ENCODE measurements around the gene TBX4.
"Not testable (repeated sequence)": the region's sequence is repeated elsewhere in the genome, so short reads cannot be mapped to it uniquely, and the experiment has no call there.

Gene TBX4

GRCh38 chr17:61505846-61506627, 53.8 kb downstream of the TBX4 start:
- DNase-seq (ENCODE audit: low read depth): no peak
- H3K4me3 ChIP-seq (ENCODE audit: low read depth, low read length): no peak overlapping the region

GRCh38 chr17:61507383-61508066, 55.3 kb downstream of the TBX4 start:
- no peak overlapping the region for H3K4me3 ChIP-seq (ENCODE audit: low read depth, low read length)
- DNase-seq (ENCODE audit: low read depth): no peak

GRCh38 chr17:61508912-61509311, 56.7 kb downstream of the TBX4 start:
- no peak for DNase-seq (ENCODE audit: low read depth)

GRCh38 chr17:61509454-61509853, 57.2 kb downstream of the TBX4 start:
- not testable (repeated sequence) for H3K4me3 ChIP-seq (ENCODE audit: low read depth, low read length); DNase-seq (ENCODE audit: low read depth)

More at GRCh38 chr17:61508912-61509311, 56.7 kb downstream of the TBX4 start:
- H3K4me3 ChIP-seq (ENCODE audit: low read depth, low read length): no peak overlapping the region

GRCh38 chr17:61510237-61510636, 58.0 kb downstream of the TBX4 start:
- H3K4me3 ChIP-seq (ENCODE audit: low read depth, low read length): no peak overlapping the region
- DNase-seq (ENCODE audit: low read depth): no peak

- no peak for DNase-seq (ENCODE audit: low read depth)
- H3K4me3 ChIP-seq (ENCODE audit: low read depth, low read length): no peak overlapping the region
Measured at GRCh38 chr17:61510991-61511390, 58.8 kb downstream of the TBX4 start.

GRCh38 chr17:61511480-61512182, 59.4 kb downstream of the TBX4 start:
- DNase-seq (ENCODE audit: low read depth): no peak
- H3K4me3 ChIP-seq (ENCODE audit: low read depth, low read length): no peak overlapping the region

GRCh38 chr17:61514491-61514890, 62.3 kb downstream of the TBX4 start:
- no peak for DNase-seq (ENCODE audit: low read depth)
- H3K4me3 ChIP-seq (ENCODE audit: low read depth, low read length): no peak overlapping the region

- no peak overlapping the region for H3K4me3 ChIP-seq (ENCODE audit: low read depth, low read length)
- DNase-seq (ENCODE audit: low read depth): no peak
Measured at GRCh38 chr17:61517265-61517664, 65.0 kb downstream of the TBX4 start.

GRCh38 chr17:61517843-61518606, 65.8 kb downstream of the TBX4 start:
- no peak for DNase-seq (ENCODE audit: low read depth)
- H3K4me3 ChIP-seq (ENCODE audit: low read depth, low read length): no peak overlapping the region

- no peak overlapping the region for H3K4me3 ChIP-seq (ENCODE audit: low read depth, low read length)
- DNase-seq (ENCODE audit: low read depth): no peak
Measured at GRCh38 chr17:61519139-61519538, 66.9 kb downstream of the TBX4 start.

GRCh38 chr17:61519754-61520440, 67.7 kb downstream of the TBX4 start:
- DNase-seq (ENCODE audit: low read depth): no peak
- H3K4me3 ChIP-seq (ENCODE audit: low read depth, low read length): no peak overlapping the region

GRCh38 chr17:61520897-61521296, 68.7 kb downstream of the TBX4 start:
- H3K4me3 ChIP-seq (ENCODE audit: low read depth, low read length): no peak overlapping the region
- DNase-seq (ENCODE audit: low read depth): no peak

GRCh38 chr17:61522088-61522487, 69.9 kb downstream of the TBX4 start:
- H3K4me3 ChIP-seq (ENCODE audit: low read depth, low read length): no peak overlapping the region
- no peak for DNase-seq (ENCODE audit: low read depth)

GRCh38 chr17:61524319-61524718, 72.1 kb downstream of the TBX4 start:
- H3K4me3 ChIP-seq (ENCODE audit: low read depth, low read length): no peak overlapping the region
- DNase-seq (ENCODE audit: low read depth): no peak

- not testable (repeated sequence) for DNase-seq (ENCODE audit: low read depth); H3K4me3 ChIP-seq (ENCODE audit: low read depth, low read length)
Measured at GRCh38 chr17:61527441-61527840, 75.2 kb downstream of the TBX4 start.

- H3K4me3 ChIP-seq (ENCODE audit: low read depth, low read length): no peak overlapping the region
- DNase-seq (ENCODE audit: low read depth): no peak
Measured at GRCh38 chr17:61528171-61528570, 75.9 kb downstream of the TBX4 start.

GRCh38 chr17:61531223-61531622, 79.0 kb downstream of the TBX4 start:
- H3K4me3 ChIP-seq (ENCODE audit: low read depth, low read length): no peak overlapping the region
- no peak for DNase-seq (ENCODE audit: low read depth)

- H3K4me3 ChIP-seq (ENCODE audit: low read depth, low read length): no peak overlapping the region
- no peak for DNase-seq (ENCODE audit: low read depth)
Measured at GRCh38 chr17:61532826-61533225, 80.6 kb downstream of the TBX4 start.

All from skeletal muscle cell (primary cell).